Hepatocyte (in vitro differentiated cells): ENCODE measurements around the gene OR6T1.

Experiments
- EZH2 ChIP-seq: fragments of 200-600 bp; sonication (generic); IDR thresholded peaks from 2 replicates; pipeline ENCODE4 v1.6.1; 2016; ENCODE audit warnings: antibody characterized with exemption, mild to moderate bottlenecking, borderline replicate concordance
- EZH2phosphoT487 ChIP-seq: fragments of 200-600 bp; sonication (generic); IDR thresholded peaks from one replicate; pipeline ENCODE4 v1.6.1; 2018; ENCODE audit warnings: antibody characterized with exemption, mild to moderate bottlenecking, low read depth, moderate library complexity; ENCODE audit not compliant: unreplicated experiment, severe bottlenecking
- TF ChIP-seq, protein P1 (sequence below): fragments of 200-600 bp; sonication (generic); IDR thresholded peaks from 2 replicates; pipeline ENCODE4 v1.5.1; 2016; ENCODE audit warnings: antibody characterized with exemption, mild to moderate bottlenecking; ENCODE audit not compliant: poor library complexity

DNA sequence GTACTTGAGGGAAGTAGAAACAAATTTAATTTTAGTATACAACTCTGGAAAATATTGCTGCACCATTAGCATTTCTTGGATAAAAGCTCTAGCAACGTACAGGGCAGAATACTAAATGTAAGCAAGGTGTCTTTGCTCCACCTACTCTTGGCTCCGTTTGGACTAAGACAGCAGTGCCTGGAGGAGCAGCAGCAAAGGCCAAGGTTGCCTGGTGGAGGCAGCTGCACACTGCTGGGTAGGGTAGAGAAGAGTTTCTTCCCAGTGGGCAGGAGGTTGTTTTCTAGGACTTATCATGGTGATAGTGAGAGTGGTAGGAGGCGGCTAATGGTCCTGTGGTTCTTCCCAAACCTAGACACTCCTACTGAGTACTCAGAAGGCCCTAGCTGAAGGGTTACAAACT, 43.8 kb downstream of the OR6T1 start:
- TF ChIP-seq, protein P1, sequence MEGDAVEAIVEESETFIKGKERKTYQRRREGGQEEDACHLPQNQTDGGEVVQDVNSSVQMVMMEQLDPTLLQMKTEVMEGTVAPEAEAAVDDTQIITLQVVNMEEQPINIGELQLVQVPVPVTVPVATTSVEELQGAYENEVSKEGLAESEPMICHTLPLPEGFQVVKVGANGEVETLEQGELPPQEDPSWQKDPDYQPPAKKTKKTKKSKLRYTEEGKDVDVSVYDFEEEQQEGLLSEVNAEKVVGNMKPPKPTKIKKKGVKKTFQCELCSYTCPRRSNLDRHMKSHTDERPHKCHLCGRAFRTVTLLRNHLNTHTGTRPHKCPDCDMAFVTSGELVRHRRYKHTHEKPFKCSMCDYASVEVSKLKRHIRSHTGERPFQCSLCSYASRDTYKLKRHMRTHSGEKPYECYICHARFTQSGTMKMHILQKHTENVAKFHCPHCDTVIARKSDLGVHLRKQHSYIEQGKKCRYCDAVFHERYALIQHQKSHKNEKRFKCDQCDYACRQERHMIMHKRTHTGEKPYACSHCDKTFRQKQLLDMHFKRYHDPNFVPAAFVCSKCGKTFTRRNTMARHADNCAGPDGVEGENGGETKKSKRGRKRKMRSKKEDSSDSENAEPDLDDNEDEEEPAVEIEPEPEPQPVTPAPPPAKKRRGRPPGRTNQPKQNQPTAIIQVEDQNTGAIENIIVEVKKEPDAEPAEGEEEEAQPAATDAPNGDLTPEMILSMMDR, result no peak
- no peak for TF ChIP-seq EZH2
- no peak for TF ChIP-seq EZH2phosphoT487
